Stimulated activated CD8-positive, alpha-beta memory T cell treated with anti-CD3 and anti-CD28 coated beads, Interleukin-2, amount 100 ng/mL, for 48 hours (primary cell): Measurements from ENCODE around the gene NDUFS3.

Source experiments
- DNase-seq, 2 donors: peaks; one replicate each; pipeline ENCODE4 v3.0.0-alpha.2; 2020; ENCODE audit warnings: low read depth in 2 of 2

NDUFS3 gene

GRCh38 chr11:47589977-47590861 is 11.3 kb downstream of the NDUFS3 start:
- DNase-seq: no peak

DNA sequence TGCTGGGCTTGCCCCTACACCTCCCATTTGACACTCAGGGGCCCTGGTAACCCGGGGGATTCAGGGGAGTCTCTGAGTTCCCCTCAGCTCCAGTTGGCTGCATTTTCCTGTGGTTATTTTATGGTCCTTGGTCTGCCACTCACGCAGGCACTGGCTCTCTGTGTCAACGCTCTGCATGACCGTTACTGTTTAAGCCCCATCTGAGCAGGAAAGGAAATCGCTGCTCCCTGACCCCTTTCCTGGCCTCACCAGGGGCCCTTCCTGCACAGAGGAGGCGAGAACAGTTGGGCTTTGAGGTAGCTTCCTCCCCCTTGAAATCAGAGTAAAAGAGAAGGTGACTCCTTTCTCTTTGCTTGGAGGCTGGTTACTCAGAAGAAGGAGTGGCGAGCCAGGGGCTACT is 12.9 kb downstream of the NDUFS3 start:
- no peak for DNase-seq

GRCh38 chr11:47592251-47592650 is 13.4 kb downstream of the NDUFS3 start:
- DNase-seq: no peak

DNA sequence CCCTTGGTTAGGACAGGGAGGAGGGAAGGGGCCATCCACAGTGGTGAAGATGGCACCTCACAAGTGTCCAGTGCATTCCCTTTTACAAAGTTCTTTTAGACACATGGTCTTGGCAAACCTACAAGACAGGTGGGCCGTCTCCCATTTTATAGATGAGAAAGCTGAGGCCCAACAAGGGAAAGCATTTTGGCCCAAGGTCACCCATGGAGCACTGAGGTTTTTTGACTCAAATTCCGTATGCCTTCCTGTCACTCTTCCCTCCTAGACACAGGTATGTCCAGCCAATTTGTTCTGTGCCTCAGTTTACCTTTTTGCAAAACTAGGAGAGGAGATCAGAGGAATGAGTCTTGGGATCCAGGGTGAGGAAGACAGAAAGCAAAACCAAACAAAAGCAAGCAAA is 14.1 kb downstream of the NDUFS3 start:
- no peak for DNase-seq

DNA sequence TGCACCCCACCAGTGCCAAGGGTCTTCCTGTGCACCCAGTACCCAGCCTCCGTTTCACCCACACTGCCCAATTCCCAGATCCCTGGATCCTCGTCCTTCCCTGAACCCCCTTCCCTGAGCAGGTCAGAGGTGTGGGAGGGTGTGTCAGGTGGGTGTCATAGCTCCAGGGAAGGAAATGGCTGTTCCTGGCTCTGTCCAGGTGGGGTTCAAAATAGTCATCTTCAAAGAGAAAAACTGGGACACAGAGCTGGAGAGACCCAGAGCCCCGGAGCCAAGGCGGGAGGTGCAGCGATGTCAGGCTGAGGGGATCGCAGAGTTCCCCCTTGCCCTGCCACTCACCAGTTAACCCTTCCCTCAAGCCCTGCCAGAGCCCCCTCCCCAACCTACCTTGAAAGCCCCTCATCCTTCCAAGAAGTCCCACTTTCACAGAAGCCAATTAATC is 14.6 kb downstream of the NDUFS3 start:
- no peak for DNase-seq

GRCh38 chr11:47593934-47594855 is 15.3 kb downstream of the NDUFS3 start, which contains the start of gene C1QTNF4:
TSS of gene C1QTNF4 (minus strand) at chr11:47594411. CDS start at chr11:47590810, 3,601 bp downstream.
- DNase-seq: no peak

DNA sequence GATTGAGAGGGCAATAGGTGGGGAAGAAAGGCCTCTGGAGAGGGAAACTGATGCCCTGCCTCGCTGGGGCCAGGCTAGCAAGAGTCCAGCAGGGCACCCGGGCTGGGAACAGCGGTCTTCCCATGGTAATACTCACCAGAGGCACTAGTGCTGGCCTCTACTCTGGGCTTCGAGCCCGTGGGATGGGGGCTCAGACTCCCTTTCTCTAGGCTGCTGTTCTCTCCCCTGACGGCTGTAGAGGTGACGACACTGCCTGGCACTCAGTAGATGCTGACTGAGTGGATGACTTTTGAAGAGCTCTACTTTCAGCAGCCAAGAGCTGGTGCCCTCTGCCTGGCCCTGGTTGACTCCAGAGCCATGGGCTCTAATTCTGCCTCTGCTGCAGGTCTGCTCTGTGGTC is 16.2 kb downstream of the NDUFS3 start:
- DNase-seq: no peak

DNA sequence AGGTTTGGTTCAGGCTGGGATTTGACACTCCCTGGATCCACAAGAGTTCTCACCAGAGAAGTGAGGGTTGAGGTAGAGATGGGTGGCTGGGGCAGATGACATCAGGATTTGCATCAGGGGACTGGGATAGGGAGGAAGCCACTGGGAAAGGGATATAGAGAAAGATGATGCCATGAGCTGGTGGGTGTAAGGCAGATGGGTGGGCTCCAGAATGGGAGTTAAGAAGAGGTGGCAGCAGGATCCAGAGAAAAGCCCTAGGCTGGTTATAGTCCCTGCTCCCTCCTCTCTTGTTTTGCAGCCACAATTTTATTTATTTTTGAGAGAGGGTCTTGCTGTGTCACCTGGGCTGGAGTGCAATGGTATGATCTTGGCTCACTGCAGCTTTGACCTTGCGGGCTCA is 17.1 kb downstream of the NDUFS3 start:
- no peak for DNase-seq

- no peak for DNase-seq
These were observed 21.0 kb downstream of the NDUFS3 start for GRCh38 chr11:47599902-47600301.

- no peak for DNase-seq
These were observed 24.4 kb downstream of the NDUFS3 start for GRCh38 chr11:47603295-47603694.

GRCh38 chr11:47605921-47606320 is 27.0 kb downstream of the NDUFS3 start:
- DNase-seq: no peak

- DNase-seq: no peak
These were observed 27.9 kb downstream of the NDUFS3 start for GRCh38 chr11:47606731-47607130.

GRCh38 chr11:47607380-47607779 is 28.5 kb downstream of the NDUFS3 start:
- DNase-seq: no peak

DNA sequence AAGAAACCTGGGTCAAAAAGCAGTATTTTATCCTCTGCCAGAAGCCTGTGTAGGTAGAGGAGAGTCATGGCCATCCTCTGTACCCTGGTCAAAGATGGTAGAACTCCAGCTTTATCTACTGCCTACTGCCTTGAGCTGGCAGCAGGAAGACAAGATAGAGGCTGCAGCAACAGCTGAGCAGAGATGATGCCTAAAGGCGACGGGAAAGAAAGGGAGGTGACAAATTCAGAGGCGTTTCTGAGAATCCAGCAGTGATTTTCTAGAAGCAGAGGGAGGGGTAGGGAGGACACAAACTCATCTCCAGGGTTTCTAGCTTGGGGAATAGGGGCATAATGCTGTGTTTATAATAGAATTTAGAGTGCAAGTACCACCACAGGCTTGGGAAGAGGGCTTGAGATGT is 30.8 kb downstream of the NDUFS3 start:
- no peak for DNase-seq

GRCh38 chr11:47611348-47611794 is 32.5 kb downstream of the NDUFS3 start:
- no peak for DNase-seq

- DNase-seq: no peak
These were observed 36.4 kb downstream of the NDUFS3 start for GRCh38 chr11:47615249-47615648.

- DNase-seq: no peak
These were observed 38.0 kb downstream of the NDUFS3 start for GRCh38 chr11:47616726-47617416.

DNA sequence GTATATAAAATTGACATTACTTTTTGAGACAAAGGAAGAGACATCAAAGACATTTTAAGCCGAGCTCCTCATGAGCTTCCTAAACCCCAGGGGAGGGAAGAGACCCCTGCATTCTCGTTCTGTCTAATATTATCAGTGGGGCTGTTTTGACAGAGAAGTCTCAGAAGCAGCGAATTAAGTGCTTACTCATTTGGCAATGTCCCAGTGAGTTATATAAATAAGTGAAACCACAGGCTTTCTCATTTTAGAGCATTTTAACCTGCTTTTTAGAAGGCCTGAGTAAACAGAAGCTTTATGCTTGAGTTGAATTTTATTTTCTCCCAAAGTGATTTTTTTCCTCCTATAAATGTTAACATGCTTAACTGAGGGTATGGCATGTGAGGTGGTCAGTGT is 38.5 kb downstream of the NDUFS3 start:
- no peak for DNase-seq

GRCh38 chr11:47620836-47621378 is 42.0 kb downstream of the NDUFS3 start:
- DNase-seq: no peak

- DNase-seq: no peak
These were observed 47.4 kb downstream of the NDUFS3 start for GRCh38 chr11:47626234-47626633.

DNA sequence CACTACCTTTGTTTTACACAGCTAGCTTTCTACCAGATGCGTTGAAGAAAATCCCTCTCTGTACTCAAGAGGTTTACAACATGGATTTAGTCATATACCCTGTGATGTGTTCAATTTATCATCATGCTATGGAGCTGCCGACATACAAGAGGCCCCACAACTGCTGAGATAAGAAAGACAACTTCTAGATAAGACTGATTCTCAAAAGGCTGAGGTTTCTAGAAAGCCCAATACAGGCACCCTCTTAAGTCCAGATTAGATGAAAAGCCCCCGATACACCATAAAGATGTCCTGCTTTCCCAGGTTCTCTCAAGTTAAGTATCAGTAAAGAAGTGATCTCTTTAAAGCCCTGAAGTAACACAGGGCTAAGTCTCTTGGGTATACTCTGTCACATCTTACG is 49.2 kb downstream of the NDUFS3 start:
- DNase-seq: no peak

GRCh38 chr11:47631473-47631872 is 52.6 kb downstream of the NDUFS3 start:
- no peak for DNase-seq
